SK-N-SH (cell line): ENCODE measurements around the gene PUS1. TPM values are rescaled to one million over a fixed set of nuclear protein-coding genes. Genes with fewer than 3 reads are reported as not detected.

Experiments
- CTCF ChIA-PET: fragments of 300-600, 350-600 bp; formaldehyde crosslinking; extraction: SDS; loops from one replicate; lab custom pipeline; 2021; lab: Yijun Ruan, JAX
- POLR2A ChIA-PET: fragments of 350-600 bp; sonication (Branson Sonifier 250); formaldehyde crosslinking; extraction: SDS; loops from one replicate; lab custom pipeline; 2020; ENCODE audit warnings: antibody characterized with exemption, inconsistent platforms; lab: Yijun Ruan, JAX
- DNase-seq: peaks from one replicate; pipeline ENCODE4 v3.0.0; 2012
- H2AFZ ChIP-seq: fragments of 200-600 bp; sonication (generic); 2 replicates; pipeline ENCODE4 v1.8.1; 2016; ENCODE audit warnings: antibody characterized with exemption, mild to moderate bottlenecking, low read depth
- H3F3A ChIP-seq: fragments of 200-600 bp; sonication (generic); replicated peaks from 2 replicates; pipeline ENCODE3; 2016; ENCODE audit warnings: antibody characterized with exemption, mild to moderate bottlenecking; ENCODE audit not compliant: insufficient read depth
- H3K27ac ChIP-seq, 2 experiments: fragments of 200-500 bp in 1 of 2; fragments of 200-600 bp in 1 of 2; sonication (Bioruptor generic) in 1 of 2; sonication (generic), shearing (Covaris generic) in 1 of 2; 2 replicates each; pipeline versions ENCODE4 v1.5.1 to v1.6.1; 2014 to 2016; ENCODE audit warnings: low read depth in 2 of 2, inconsistent platforms in 1 of 2, low read length in 1 of 2, mild to moderate bottlenecking in 1 of 2, mixed read lengths in 1 of 2
- H3K27me3 ChIP-seq: fragments of 200-600 bp; sonication (generic), shearing (Covaris generic); 2 replicates; pipeline ENCODE4 v1.6.1; 2016; ENCODE audit warnings: mixed run types; ENCODE audit not compliant: insufficient read depth
- H3K36me3 ChIP-seq, 2 experiments: fragments of 200-500 bp in 1 of 2; fragments of 200-600 bp in 1 of 2; sonication (Bioruptor generic) in 1 of 2; sonication (generic) in 1 of 2; replicated peaks in 1 of 2; 2 replicates each; pipeline versions ENCODE3 to v1.5.1; 2014 to 2016; ENCODE audit warnings: low read length in 1 of 2, mild to moderate bottlenecking in 1 of 2; ENCODE audit not compliant: insufficient read depth in 2 of 2, control insufficient read depth in 1 of 2
- H3K4me1 ChIP-seq, 2 experiments: fragments of 200-500 bp in 1 of 2; fragments of 200-600 bp in 1 of 2; sonication (Bioruptor generic) in 1 of 2; sonication (generic), shearing (Covaris generic) in 1 of 2; 2 replicates each; pipeline versions ENCODE4 v1.5.1 to v1.6.1; 2014 to 2016; ENCODE audit warnings: low read depth in 1 of 2, low read length in 1 of 2, mixed run types in 1 of 2; ENCODE audit not compliant: insufficient read depth in 2 of 2, control insufficient read depth in 1 of 2
- H3K4me2 ChIP-seq: fragments of 200-600 bp; sonication (generic), shearing (Covaris generic); 2 replicates; pipeline ENCODE4 v1.6.1; 2017; ENCODE audit warnings: mixed run types
- H3K4me3 ChIP-seq, 2 experiments: fragments of 200-500 bp in 1 of 2; fragments of 200-600 bp in 1 of 2; sonication (Bioruptor generic) in 1 of 2; sonication (generic), shearing (Covaris generic) in 1 of 2; 2 replicates each; pipeline versions ENCODE4 v1.5.1 to v1.8.1; 2014 to 2016; ENCODE audit warnings: low read depth in 2 of 2, inconsistent platforms in 1 of 2, low read length in 1 of 2, mild to moderate bottlenecking in 1 of 2, mixed read lengths in 1 of 2, moderate library complexity in 1 of 2
- H3K79me2 ChIP-seq: fragments of 200-600 bp; sonication (generic); 2 replicates; pipeline ENCODE4 v1.8.1; 2017; ENCODE audit warnings: mild to moderate bottlenecking; ENCODE audit not compliant: insufficient read depth
- H3K9ac ChIP-seq: fragments of 200-600 bp; sonication (generic); 2 replicates; pipeline ENCODE4 v1.6.1; 2017; ENCODE audit warnings: mixed run types
- H3K9me2 ChIP-seq: fragments of 200-600 bp; sonication (generic); 2 replicates; pipeline ENCODE4 v1.6.1; 2017; ENCODE audit warnings: mixed run types
- H3K9me3 ChIP-seq: fragments of 200-600 bp; sonication (generic); 2 replicates; pipeline ENCODE4 v1.6.1; 2017; ENCODE audit warnings: mixed run types, mild to moderate bottlenecking, moderate library complexity
- H4K20me1 ChIP-seq: fragments of 200-600 bp; sonication (generic); 2 replicates; pipeline ENCODE4 v1.6.1; 2017; ENCODE audit warnings: mild to moderate bottlenecking, mixed run types; ENCODE audit not compliant: insufficient read depth
- ELF1 ChIP-seq: IDR thresholded peaks from 2 replicates; pipeline ENCODE4 v1.4.0; 2012
- EP300 ChIP-seq, 2 experiments: IDR thresholded peaks; 2 replicates each; pipeline versions ENCODE4 v1.4.0 to v1.6.1; 2012; ENCODE audit warnings: borderline replicate concordance in 1 of 2, low read depth in 1 of 2, low read length in 1 of 2
- EZH2phosphoT487 ChIP-seq: fragments of 200-600 bp; sonication (generic); IDR thresholded peaks from 2 replicates; pipeline ENCODE4 v1.6.1; 2017; ENCODE audit warnings: low read depth, mixed run types, mild to moderate bottlenecking, antibody characterized with exemption, moderate library complexity, borderline replicate concordance
- FOXJ3 ChIP-seq: sonication (generic); formaldehyde crosslinking; IDR thresholded peaks from 2 replicates; pipeline ENCODE4 v1.5.1; 2020; ENCODE audit warnings: mild to moderate bottlenecking, missing genetic modification reagents
- FOXM1 ChIP-seq: IDR thresholded peaks from 2 replicates; pipeline ENCODE4 v1.4.0; 2012; ENCODE audit warnings: low read depth, mild to moderate bottlenecking
- GATA2 ChIP-seq: sonication (generic); formaldehyde crosslinking; IDR thresholded peaks from 2 replicates; pipeline ENCODE4 v1.5.0; 2020; ENCODE audit warnings: mild to moderate bottlenecking, missing genetic modification reagents
- IRF3 ChIP-seq: fragments of 150-350 bp; IDR thresholded peaks from 2 replicates; pipeline ENCODE4 v1.6.1; 2016; ENCODE audit warnings: mild to moderate bottlenecking, low read depth, low read length
- JUND ChIP-seq: IDR thresholded peaks from 2 replicates; pipeline ENCODE4 v1.4.0; 2012
- MXI1 ChIP-seq: IDR thresholded peaks from 2 replicates; pipeline ENCODE4 v1.6.1; 2012; ENCODE audit warnings: mild to moderate bottlenecking, low read depth, low read length, improper control_type of control experiment
- RCOR1 ChIP-seq: fragments of 150-350 bp; IDR thresholded peaks from 2 replicates; pipeline ENCODE4 v1.6.1; 2017; ENCODE audit warnings: antibody characterized with exemption, low read length
- RFX5 ChIP-seq: IDR thresholded peaks from 2 replicates; pipeline ENCODE4 v1.6.1; 2012; ENCODE audit warnings: mild to moderate bottlenecking, improper control_type of control experiment, low read length
- RXRA ChIP-seq: IDR thresholded peaks from 2 replicates; pipeline ENCODE4 v1.4.0; 2012; ENCODE audit warnings: low read depth, mild to moderate bottlenecking, borderline replicate concordance
- SIN3A ChIP-seq: IDR thresholded peaks from 2 replicates; pipeline ENCODE4 v1.6.1; 2012; ENCODE audit warnings: low read depth, mild to moderate bottlenecking, low read length, moderate library complexity, borderline replicate concordance
- TAF1 ChIP-seq: IDR thresholded peaks from 2 replicates; pipeline ENCODE4 v1.6.1; 2012; ENCODE audit warnings: low read depth, mild to moderate bottlenecking, low read length, moderate library complexity, borderline replicate concordance
- TEAD4 ChIP-seq: IDR thresholded peaks from 2 replicates; pipeline ENCODE4 v1.4.0; 2012; ENCODE audit warnings: mild to moderate bottlenecking, borderline replicate concordance; ENCODE audit not compliant: insufficient read depth
- USF1 ChIP-seq: IDR thresholded peaks from 2 replicates; pipeline ENCODE4 v1.4.0; 2012; ENCODE audit warnings: low read depth, borderline replicate concordance
- WGBS: methylation state at CpG from one replicate; pipeline ENCODE4 v1.1.6; 2017; ENCODE audit warnings: low lambda C conversion rate; 5-methylcytosine and 5-hydroxymethylcytosine counted together
- polyA plus RNA-seq, 3 experiments: library from polyadenylated mRNA; depleted of rRNA; stranded (reverse); fragments of >200 nt; gene quantifications; 2 replicates each; pipeline ENCODE4 v1.2.3, GENCODE V29; 2012
- TF ChIP-seq, protein P1 (sequence below): IDR thresholded peaks from 2 replicates; pipeline ENCODE4; 2012
- TF ChIP-seq, protein P2 (sequence below): IDR thresholded peaks from 2 replicates; pipeline ENCODE4 v1.4.0; 2012; ENCODE audit warnings: low read depth

PUS1 gene
- polyA plus RNA-seq, 1 of the 3 experiments (the other 2 are of a cell fraction), result 53.1 TPM

- Histone ChIP-seq H3K79me2 (no peaks in the 10 kb centered on the region), H3K4me1 (peaks cover 0 to 11% of the 10 kb centered on the region in 2 experiments; a peak in 1 of 4 replicates), H3K4me2 (no peak overlapping the region), H3K27ac (no peak overlapping the region), H3K4me3 (no peak overlapping the region), H3K27me3 (no peaks in the 10 kb centered on the region), H3K9me2 (no peaks in the 10 kb centered on the region), H3K9ac (no peak overlapping the region), H3F3A (no peaks in the 10 kb centered on the region), H3K36me3 (peaks cover 39 to 64% of the 10 kb centered on the region in 2 experiments), H3K9me3 (no peaks in the 10 kb centered on the region), H4K20me1 (no peaks in the 10 kb centered on the region), H2AFZ (no peak overlapping the region)
- no peak for DNase-seq
- POLR2A ChIA-PET, result no interaction called here
- 95% methylated on average over 8 of the region's 8 CpGs for WGBS
- CTCF ChIA-PET, result interaction anchor here (0.7 to 1.4 kb wide), 3 partner anchors 15 to 1071 kb away, joined by 3 to 4 read pairs (median 3); no protein-coding TSS in a partner anchor
- no peak for TF ChIP-seq TAF1
- no peak for TF ChIP-seq RFX5
- no peak for TF ChIP-seq RXRA
- TF ChIP-seq JUND, result no peak
- no peak for TF ChIP-seq EP300 (IDR thresholded peaks at IDR 0.05; ENCODE audit: borderline replicate concordance in 1 of 2, low read depth in 1 of 2, low read length in 1 of 2)
- no peak for TF ChIP-seq FOXJ3 (CRISPR knock-in tag)
- no peak for TF ChIP-seq MXI1
- no peak for TF ChIP-seq ELF1
- TF ChIP-seq GATA2, result no peak
- TF ChIP-seq TEAD4, result no peak
- TF ChIP-seq FOXM1, result no peak
- TF ChIP-seq, protein P1, sequence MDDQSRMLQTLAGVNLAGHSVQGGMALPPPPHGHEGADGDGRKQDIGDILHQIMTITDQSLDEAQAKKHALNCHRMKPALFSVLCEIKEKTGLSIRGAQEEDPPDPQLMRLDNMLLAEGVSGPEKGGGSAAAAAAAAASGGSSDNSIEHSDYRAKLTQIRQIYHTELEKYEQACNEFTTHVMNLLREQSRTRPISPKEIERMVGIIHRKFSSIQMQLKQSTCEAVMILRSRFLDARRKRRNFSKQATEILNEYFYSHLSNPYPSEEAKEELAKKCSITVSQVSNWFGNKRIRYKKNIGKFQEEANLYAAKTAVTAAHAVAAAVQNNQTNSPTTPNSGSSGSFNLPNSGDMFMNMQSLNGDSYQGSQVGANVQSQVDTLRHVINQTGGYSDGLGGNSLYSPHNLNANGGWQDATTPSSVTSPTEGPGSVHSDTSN, result no peak
- TF ChIP-seq, protein P2, sequence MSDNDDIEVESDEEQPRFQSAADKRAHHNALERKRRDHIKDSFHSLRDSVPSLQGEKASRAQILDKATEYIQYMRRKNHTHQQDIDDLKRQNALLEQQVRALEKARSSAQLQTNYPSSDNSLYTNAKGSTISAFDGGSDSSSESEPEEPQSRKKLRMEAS, result no peak
- no peak for TF ChIP-seq EZH2phosphoT487
- TF ChIP-seq USF1, result no peak
- TF ChIP-seq SIN3A, result no peak
- TF ChIP-seq RCOR1, result no peak
- no peak for TF ChIP-seq IRF3
Observed at GRCh38 chr12:131987552-131987951, 58.5 kb downstream of the PUS1 start.
